ENCODE data around the gene PFKFB4.
"Not testable (repeated sequence)": the region's sequence is repeated elsewhere in the genome, so short reads cannot be mapped to it uniquely, and the experiment has no call there.

PFKFB4 gene

GRCh38 chr3:48543271-48543866 lies 13.2 kb downstream of the PFKFB4 start:
- TF ChIP-seq CTCF (IDR thresholded peaks at IDR 0.05; ENCODE audit: insufficient read depth, low read depth, low read length, missing control alignments), result no peak
- DNase-seq (ENCODE audit: low read depth), result no peak
- H3K4me3 ChIP-seq (ENCODE audit: low read length), result no peak overlapping the region

- DNase-seq (ENCODE audit: low read depth), result no peak
- no peak for TF ChIP-seq CTCF (IDR thresholded peaks at IDR 0.05; ENCODE audit: insufficient read depth, low read depth, low read length, missing control alignments)
- no peak overlapping the region for H3K4me3 ChIP-seq (ENCODE audit: low read length)
These were observed 18.2 kb downstream of the PFKFB4 start for GRCh38 chr3:48538451-48538850.

- H3K4me3 ChIP-seq (ENCODE audit: low read length), result no peak overlapping the region
- TF ChIP-seq CTCF (IDR thresholded peaks at IDR 0.05; ENCODE audit: insufficient read depth, low read depth, low read length, missing control alignments), result no peak
- DNase-seq (ENCODE audit: low read depth), result no peak
These were observed 19.8 kb downstream of the PFKFB4 start for GRCh38 chr3:48536785-48537184.

GRCh38 chr3:48536116-48536515 lies 20.5 kb downstream of the PFKFB4 start:
- no peak for DNase-seq (ENCODE audit: low read depth)
- no peak for TF ChIP-seq CTCF (IDR thresholded peaks at IDR 0.05; ENCODE audit: insufficient read depth, low read depth, low read length, missing control alignments)
- no peak overlapping the region for H3K4me3 ChIP-seq (ENCODE audit: low read length)

DNA sequence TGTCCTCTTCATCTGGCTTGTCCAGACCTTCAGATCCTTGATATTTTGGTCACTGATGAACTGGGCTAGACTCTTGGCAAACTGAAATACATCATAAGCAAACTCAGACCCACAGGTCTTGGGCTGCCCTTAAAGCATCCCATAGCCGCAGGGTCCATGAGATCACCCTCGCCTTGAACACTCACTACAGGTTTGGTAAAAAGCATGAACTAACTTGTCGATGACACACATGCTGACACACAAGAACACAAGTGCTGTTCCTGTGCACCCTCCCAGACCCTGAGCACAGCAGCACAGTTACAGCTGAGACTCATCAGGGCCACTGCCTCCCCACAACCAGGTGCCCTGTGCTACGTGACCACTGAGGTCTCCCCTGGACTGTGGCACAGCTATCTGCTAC lies 21.0 kb downstream of the PFKFB4 start:
- TF ChIP-seq CTCF (IDR thresholded peaks at IDR 0.05; ENCODE audit: insufficient read depth, low read depth, low read length, missing control alignments), result no peak
- DNase-seq (ENCODE audit: low read depth), result peak; percentile 100
- no peak overlapping the region for H3K4me3 ChIP-seq (ENCODE audit: low read length)

GRCh38 chr3:48532977-48533337 lies 23.6 kb downstream of the PFKFB4 start:
- no peak overlapping the region for H3K4me3 ChIP-seq (ENCODE audit: low read length)
- no peak for DNase-seq (ENCODE audit: low read depth)
- no peak for TF ChIP-seq CTCF (IDR thresholded peaks at IDR 0.05; ENCODE audit: insufficient read depth, low read depth, low read length, missing control alignments)

- TF ChIP-seq CTCF (IDR thresholded peaks at IDR 0.05; ENCODE audit: insufficient read depth, low read depth, low read length, missing control alignments), result no peak
- no peak for DNase-seq (ENCODE audit: low read depth)
- no peak overlapping the region for H3K4me3 ChIP-seq (ENCODE audit: low read length)
These were observed 24.2 kb downstream of the PFKFB4 start for GRCh38 chr3:48532271-48532976.

GRCh38 chr3:48530701-48531100 lies 25.9 kb downstream of the PFKFB4 start:
- not testable (repeated sequence) for H3K4me3 ChIP-seq (ENCODE audit: low read length); DNase-seq (ENCODE audit: low read depth)

Data from epithelial cell of esophagus (primary cell).